Measurements from ENCODE around the gene DNAJC15.

DNA sequence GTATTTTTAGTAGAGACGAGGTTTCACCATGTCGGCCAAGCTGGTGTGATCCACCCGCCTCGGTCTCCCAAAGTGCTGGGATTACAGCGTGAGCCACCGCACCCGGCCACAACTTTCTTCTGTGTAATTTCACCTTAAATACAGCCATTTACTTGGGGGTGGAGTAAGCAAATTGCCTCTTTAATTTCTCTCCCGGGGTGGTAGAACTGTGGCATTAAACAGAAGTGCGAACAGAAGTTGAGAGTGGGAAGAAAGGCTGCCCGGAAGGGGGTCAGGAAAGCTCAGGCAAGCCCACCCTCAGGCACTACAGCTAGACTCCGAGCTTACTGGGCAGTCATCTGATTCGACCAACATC lies 475 bp upstream of the DNAJC15 start:
- TF ChIP-seq CTCF (IDR thresholded peaks at IDR 0.05), result no peak
- no peak for TF ChIP-seq POLR2A (IDR thresholded peaks at IDR 0.05)
- TF ChIP-seq POLR2AphosphoS5 (IDR thresholded peaks at IDR 0.05), result no peak

Measured in transverse colon (tissue), 4 donors.